H1 (cell line): Measurements from ENCODE around the gene ABCA2.

ENCODE experiments used
- HDAC6 ChIP-seq: IDR thresholded peaks from one replicate; pipeline ENCODE4 v1.7.1; 2012; ENCODE audit warnings: low read depth, mild to moderate bottlenecking, inconsistent platforms, low read length, moderate library complexity
- MAX ChIP-seq: IDR thresholded peaks from 2 replicates; pipeline ENCODE4 v1.6.1; 2012; ENCODE audit warnings: inconsistent platforms

GRCh38 chr9:137056739-137057415, 28.8 kb upstream of the ABCA2 start:
- TF ChIP-seq MAX = no peak
- no peak for TF ChIP-seq HDAC6
